ENCODE results near the gene ZNF774.

GRCh38 chr15:90382320-90382719 is 30.2 kb downstream of the ZNF774 start:
- TF ChIP-seq POLR2A (IDR thresholded peaks at IDR 0.05), result no peak
- TF ChIP-seq, protein P1, sequence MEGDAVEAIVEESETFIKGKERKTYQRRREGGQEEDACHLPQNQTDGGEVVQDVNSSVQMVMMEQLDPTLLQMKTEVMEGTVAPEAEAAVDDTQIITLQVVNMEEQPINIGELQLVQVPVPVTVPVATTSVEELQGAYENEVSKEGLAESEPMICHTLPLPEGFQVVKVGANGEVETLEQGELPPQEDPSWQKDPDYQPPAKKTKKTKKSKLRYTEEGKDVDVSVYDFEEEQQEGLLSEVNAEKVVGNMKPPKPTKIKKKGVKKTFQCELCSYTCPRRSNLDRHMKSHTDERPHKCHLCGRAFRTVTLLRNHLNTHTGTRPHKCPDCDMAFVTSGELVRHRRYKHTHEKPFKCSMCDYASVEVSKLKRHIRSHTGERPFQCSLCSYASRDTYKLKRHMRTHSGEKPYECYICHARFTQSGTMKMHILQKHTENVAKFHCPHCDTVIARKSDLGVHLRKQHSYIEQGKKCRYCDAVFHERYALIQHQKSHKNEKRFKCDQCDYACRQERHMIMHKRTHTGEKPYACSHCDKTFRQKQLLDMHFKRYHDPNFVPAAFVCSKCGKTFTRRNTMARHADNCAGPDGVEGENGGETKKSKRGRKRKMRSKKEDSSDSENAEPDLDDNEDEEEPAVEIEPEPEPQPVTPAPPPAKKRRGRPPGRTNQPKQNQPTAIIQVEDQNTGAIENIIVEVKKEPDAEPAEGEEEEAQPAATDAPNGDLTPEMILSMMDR (IDR thresholded peaks at IDR 0.05), result no peak
